Astrocyte of the spinal cord (primary cell): ENCODE results near the gene KHDRBS2.

ENCODE experiments used
- DNase-seq: peaks from one replicate; pipeline ENCODE4 v3.0.0; 2011; ENCODE audit warnings: low read depth, low spot score
- H3K4me3 ChIP-seq: 2 replicates; pipeline ENCODE4 v1.5.1; 2011; ENCODE audit warnings: low read depth, mild to moderate bottlenecking, low read length, moderate library complexity
- CTCF ChIP-seq: IDR thresholded peaks from 2 replicates; pipeline ENCODE4 v1.5.1; 2012; ENCODE audit warnings: low read depth, mild to moderate bottlenecking, low read length, inconsistent platforms
- in situ Hi-C: cut with HindIII; loops from 2 replicates; pipeline ENCODE4 v1.10.0; 2017; ENCODE audit warnings: low sequenced_read_pairs

Gene KHDRBS2

GRCh38 chr6:61649845-61650244 lies 636.2 kb downstream of the KHDRBS2 start:
- H3K4me3 ChIP-seq: no peak overlapping the region
- in situ Hi-C loops: no loop called here
- no peak for DNase-seq
- TF ChIP-seq CTCF: no peak

- DNase-seq: no peak
- in situ Hi-C loops: no loop called here
- no peak for TF ChIP-seq CTCF
- H3K4me3 ChIP-seq: no peak overlapping the region
Observed at GRCh38 chr6:61640463-61640862, 645.6 kb downstream of the KHDRBS2 start.
